GM19240 (cell line): ENCODE data around the gene ATP7A.
"Not testable (repeated sequence)": the region's sequence is repeated elsewhere in the genome, so short reads cannot be mapped to it uniquely, and the experiment has no call there.

Source experiments
- DNase-seq: peaks from one replicate; pipeline ENCODE4 v3.0.0; 2011; ENCODE audit warnings: low spot score; ENCODE audit not compliant: insufficient read length

The ATP7A gene

GRCh38 chrX:78029663-78030062 is 119.2 kb downstream of the ATP7A start:
- DNase-seq: no peak

DNA sequence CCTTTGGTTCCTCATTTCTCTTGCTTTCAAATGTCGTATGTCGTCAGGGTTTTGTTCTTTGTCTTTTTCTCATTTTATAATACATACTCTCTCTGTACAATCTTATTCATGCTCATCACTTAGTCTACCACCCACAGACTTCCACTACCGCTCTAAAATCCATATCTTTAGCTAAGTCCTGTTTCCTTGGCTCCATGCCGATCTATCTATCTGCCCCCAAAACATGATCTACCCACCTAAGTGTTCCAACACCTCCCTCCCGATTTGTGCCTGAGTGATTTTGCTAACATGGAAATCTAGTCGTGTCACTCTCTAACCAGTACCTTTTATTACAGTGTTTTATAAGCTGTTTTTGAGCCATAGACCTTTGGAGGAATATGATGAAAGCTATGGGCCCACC is 124.6 kb downstream of the ATP7A start:
- DNase-seq: no peak

DNA sequence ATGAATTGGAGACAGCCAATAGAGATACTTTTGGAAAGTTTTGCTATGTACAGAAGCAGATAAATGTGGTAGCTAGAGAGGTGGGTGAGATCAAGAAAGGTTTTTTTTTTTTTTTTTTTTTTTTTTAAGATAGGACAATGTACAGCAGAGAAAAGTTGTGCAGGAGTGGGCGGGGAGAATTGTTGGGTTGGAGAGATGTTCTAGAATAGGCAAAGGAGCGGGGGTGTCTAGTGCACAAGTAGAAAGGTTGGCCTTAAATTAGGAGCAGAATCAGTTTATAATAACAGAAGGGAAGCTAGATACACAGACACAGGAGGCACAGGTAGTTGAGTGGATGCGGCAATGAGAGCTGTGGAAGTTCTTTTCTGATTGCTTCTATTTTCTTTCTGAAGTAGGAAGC is 127.4 kb downstream of the ATP7A start:
- DNase-seq: no peak

GRCh38 chrX:78042601-78043000 is 132.1 kb downstream of the ATP7A start:
- DNase-seq: no peak

GRCh38 chrX:78046362-78046761 is 135.9 kb downstream of the ATP7A start:
- DNase-seq: no peak

- DNase-seq: no peak
These were observed 137.6 kb downstream of the ATP7A start for GRCh38 chrX:78048052-78048451.

GRCh38 chrX:78063687-78064086 is 153.2 kb downstream of the ATP7A start:
- no peak for DNase-seq

- no peak for DNase-seq
These were observed 153.7 kb downstream of the ATP7A start for GRCh38 chrX:78064152-78064551.

DNA sequence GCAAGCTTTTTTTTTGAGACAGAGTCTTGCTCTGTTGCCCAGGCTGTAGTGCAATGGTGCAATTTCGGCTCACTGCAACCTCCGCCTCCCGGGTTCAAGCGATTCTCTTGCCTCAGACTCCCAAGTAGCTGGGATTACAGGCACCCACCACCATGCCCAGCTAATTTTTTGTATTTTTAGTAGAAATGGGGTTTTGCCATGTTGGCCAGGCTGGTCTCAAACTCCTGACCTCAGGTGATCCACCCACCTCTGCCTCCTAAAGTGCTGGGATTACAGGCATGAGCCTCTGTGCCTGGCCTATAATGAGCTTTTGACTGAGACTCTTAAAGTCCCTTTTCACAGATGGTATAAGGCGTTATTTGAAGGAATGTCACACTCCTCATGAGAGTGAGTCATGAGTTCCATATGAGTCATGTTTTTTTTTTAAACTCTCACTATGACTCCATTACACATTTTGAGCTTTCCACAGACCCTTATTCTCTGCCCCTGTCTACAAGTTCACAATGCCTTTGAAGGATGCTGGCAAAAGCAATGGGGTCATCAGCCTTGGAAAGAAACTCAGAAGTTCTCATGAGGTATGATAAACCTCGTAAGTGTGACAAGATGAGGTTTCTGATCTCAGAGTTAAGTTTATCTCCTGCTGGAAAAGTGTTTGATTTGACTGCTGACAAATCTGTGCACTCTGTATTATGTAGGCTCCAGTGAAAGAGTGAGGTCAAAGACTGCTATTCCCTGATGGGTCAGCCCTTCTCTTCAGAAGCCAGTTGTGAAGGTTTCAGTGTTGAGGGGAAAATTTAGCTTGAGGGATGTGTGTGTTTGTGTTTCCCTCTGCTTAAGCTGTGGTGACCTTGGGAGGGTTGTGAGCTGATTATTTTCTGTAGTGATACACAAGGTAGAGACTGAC is 154.5 kb downstream of the ATP7A start:
- not testable (repeated sequence) for DNase-seq

DNA sequence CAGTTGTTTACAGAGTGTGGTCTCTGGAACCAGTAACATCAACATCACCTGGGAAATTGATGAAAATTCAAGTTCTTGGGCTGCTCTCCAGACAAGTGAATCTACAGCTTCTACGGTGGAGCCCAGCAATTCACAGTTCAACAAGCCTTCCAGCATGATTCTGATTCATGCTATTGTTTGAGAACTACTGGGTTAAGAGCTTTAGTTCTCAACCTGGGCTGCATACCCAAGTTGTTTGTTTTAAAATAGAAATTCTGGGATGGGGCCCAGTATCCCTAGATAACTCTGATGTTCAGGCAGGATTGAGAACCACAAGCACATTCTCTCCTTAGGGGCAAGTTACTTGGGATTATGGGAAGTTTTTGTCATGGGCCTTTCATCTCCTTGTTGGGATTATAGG is 155.6 kb downstream of the ATP7A start:
- DNase-seq: no peak

GRCh38 chrX:78071331-78071730 is 160.8 kb downstream of the ATP7A start:
- no peak for DNase-seq

DNA sequence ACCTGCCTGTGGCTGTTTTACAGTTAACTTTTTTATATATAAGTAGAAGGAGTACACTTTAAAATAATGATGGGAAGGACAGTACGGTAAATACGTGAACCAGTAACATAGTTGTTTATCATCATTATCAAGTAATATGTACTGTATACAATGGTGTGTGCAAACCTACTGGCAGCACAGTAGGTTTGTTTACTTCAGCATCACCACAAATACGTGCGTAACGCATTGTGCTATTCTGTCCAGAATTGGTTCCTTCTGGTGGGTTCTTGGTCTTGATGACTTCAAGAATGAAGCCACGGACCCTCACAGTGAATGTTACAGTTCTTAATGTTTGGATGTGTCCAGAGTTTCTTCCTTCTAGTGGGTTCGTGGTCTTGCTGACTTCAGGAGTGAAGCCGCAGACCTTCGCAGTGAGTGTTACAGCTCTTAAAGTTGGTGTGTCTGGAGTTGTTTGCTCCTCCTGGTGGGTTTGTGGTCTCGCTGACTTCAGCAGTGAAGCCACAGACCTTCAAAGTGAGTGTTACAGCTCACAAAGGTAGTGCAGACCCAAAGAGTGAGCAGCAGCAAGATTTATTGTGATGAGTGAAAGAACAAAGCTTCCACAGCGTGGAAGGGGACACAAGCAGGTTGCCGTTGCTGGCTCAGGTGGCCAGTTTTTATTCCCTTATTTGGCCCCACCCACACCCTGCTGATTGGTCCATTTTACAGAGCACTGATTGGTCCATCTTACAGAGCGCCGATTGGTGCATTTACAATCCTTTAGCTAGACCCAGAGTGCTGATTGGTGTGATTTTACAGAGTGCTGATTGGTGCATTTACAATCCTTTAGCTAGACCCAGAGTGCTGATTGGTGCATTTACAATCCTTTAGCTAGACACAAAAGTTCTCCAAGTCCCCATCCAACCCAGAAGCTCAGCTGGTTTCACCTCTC is 162.9 kb downstream of the ATP7A start:
- not testable (repeated sequence) for DNase-seq

- DNase-seq: no peak
These were observed 163.6 kb downstream of the ATP7A start for GRCh38 chrX:78074088-78074487.

DNA sequence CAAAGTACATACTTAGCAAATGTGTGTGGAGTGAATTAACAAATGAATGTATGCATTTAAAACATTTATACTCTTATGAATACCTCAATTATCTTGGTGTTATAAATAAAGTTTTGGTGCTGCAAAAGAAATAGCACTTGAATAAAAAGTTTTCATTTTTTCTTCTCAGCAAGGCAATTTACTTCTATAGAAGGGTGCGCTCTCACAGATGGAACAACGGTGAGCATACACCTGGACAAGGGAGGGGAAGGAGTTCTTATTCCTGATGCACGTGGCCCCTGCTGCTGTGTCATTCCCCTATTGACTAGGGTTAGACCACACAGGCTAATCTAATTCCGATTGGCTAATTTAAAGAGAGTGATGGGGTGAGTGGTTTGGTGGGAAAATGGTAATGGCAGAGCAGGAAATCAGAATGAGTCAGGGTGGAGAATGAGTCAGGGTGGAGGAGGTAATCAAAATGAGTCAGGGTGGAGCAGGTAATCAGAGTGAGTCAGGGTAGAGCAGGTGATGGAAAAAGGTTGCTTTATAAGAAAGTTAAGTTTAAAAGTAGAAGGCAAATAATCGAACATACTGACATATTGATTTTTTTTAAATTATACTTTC is 165.4 kb downstream of the ATP7A start:
- no peak for DNase-seq

DNA sequence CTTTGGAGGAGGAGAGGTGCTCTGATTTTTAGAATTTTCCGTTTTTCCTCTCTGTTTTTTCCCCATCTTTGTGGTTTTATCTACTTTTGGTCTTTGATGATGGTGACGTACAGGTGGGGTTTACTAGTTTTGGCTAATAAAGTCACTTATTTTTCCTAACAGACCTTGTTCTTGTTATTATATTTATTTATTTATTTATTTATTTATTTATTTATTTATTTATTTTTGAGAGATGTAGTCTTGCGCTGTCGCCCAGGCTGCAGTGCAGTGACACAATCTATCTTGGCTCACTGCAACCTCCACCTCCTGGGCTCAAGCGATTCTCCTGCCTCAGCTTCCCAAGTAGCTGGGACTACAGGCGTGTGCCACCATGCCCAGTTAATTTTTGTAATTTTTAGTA is 170.9 kb downstream of the ATP7A start:
- not testable (repeated sequence) for DNase-seq

DNA sequence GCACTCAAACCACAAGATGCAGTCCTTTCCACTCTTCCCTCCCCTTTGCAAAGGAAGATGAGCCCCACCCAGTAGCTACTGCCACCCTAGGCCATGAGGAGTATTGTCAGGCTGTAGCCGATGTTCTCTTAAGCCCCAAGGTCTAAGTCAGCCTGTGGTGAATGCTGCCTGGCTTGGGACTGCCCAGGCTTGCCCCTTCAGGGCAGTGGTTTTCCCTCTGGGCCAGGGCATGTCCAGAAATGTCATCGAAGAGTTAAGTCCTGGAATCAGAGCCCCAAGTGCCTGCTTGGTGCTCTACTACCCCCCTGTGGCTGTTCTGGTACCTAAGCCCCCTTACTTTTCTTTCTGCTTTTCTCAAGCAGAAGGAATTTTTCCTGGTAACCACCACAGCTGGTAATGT is 181.8 kb downstream of the ATP7A start:
- no peak for DNase-seq

DNA sequence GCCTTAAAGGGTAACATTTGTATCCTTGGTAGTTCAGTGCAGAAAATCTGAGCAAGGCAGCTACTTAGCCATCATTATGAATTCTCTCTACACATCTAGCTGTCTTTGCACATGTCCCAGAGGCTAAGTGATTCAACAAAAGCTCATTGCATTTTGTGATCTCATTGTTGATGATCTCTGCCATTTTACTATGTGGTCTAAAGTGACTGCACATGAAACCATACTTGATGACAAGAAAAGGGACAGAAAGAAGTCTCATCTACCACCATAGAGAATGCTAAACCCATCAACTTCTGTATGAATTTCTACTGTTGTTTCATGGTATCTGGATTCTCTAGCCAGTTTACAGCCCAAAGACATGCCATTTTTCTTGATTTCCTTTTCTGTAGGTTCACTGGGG is 187.6 kb downstream of the ATP7A start:
- DNase-seq: no peak
